GM12874 (cell line): ENCODE measurements around the gene TPRG1L.

Source experiments
- CTCF ChIP-seq: IDR thresholded peaks from 2 replicates; pipeline ENCODE4 v1.5.1; 2011; ENCODE audit warnings: low read depth, mild to moderate bottlenecking, control low read depth, low read length, moderate library complexity; ENCODE audit not compliant: insufficient read depth

Gene TPRG1L

GRCh38 chr1:3636080-3636479 lies 11.3 kb downstream of the TPRG1L start:
- TF ChIP-seq CTCF, result no peak

- TF ChIP-seq CTCF, result no peak
Measured at GRCh38 chr1:3636531-3636930, 11.7 kb downstream of the TPRG1L start.

GRCh38 chr1:3638027-3638426 lies 13.2 kb downstream of the TPRG1L start:
- TF ChIP-seq CTCF, result no peak

GRCh38 chr1:3638676-3639075 lies 13.9 kb downstream of the TPRG1L start:
- TF ChIP-seq CTCF, result no peak

GRCh38 chr1:3639397-3639911 lies 14.6 kb downstream of the TPRG1L start:
- TF ChIP-seq CTCF, result no peak

- TF ChIP-seq CTCF, result no peak
Measured at GRCh38 chr1:3640121-3640837, 15.5 kb downstream of the TPRG1L start.

GRCh38 chr1:3641046-3641760 lies 16.4 kb downstream of the TPRG1L start:
- no peak for TF ChIP-seq CTCF
